Panc1 (cell line): ENCODE measurements around the gene CAMSAP2.

ENCODE experiments used
- CTCF ChIP-seq: fragments of 450-650 bp; IDR thresholded peaks from 2 replicates; pipeline ENCODE4 v1.5.1; 2017; ENCODE audit warnings: mild to moderate bottlenecking
- REST ChIP-seq, 2 experiments: IDR thresholded peaks; 2 replicates each; pipeline ENCODE4 v1.6.1; 2011 to 2012; ENCODE audit warnings: low read depth in 2 of 2, control low read depth in 1 of 2, low read length in 1 of 2, mild to moderate bottlenecking in 1 of 2, moderate library complexity in 1 of 2; ENCODE audit not compliant: insufficient read depth in 1 of 2

- TF ChIP-seq REST (IDR thresholded peaks at IDR 0.05; ENCODE audit: insufficient read depth in 1 of 2, low read depth in 2 of 2, low read length in 1 of 2) (no peak), CTCF (no peak)
Observed at GRCh38 chr1:200857804-200858203, 119.1 kb downstream of the CAMSAP2 start.
